Right lung (tissue), 10 donors: Measurements from ENCODE around the gene MED25. TPM values are rescaled to one million over a fixed set of nuclear protein-coding genes. Genes with fewer than 3 reads are reported as not detected.

Experiments
- DNase-seq, 2 donors: peaks; one replicate each; pipeline ENCODE4 v3.0.0-alpha.2; 2013
- long read RNA-seq, 8 donors: transcript quantifications; one replicate each; lab custom pipeline, GENCODE V29; 2026
- polyA plus RNA-seq, 5 donors: library from polyadenylated mRNA; unstranded; fragments of 120-200 nt; gene quantifications; one replicate each; pipeline versions ENCODE4 v1.2.1 to v1.2.3, GENCODE V29; 2013; ENCODE audit warnings: inconsistent platforms in 1 of 5, low replicate concordance in 1 of 5; ENCODE audit not compliant: insufficient read length in 5 of 5, insufficient read depth in 1 of 5

Gene MED25
- 10 to 100 TPM; 45.4 to 63.8 (median 54.8) TPM for polyA plus RNA-seq
- long read RNA-seq, donor 1, partial matches to known transcripts: 40 of 41 reads
- long read RNA-seq, donor 1, other reads (novel, unspliced or antisense): 0 of 41 reads
- long read RNA-seq, donor 2, partial matches to known transcripts: 0 of 3 reads
- long read RNA-seq, donor 2, other reads (novel, unspliced or antisense): 0 of 3 reads
- long read RNA-seq, donor 3, partial matches to known transcripts: 10 of 13 reads
- long read RNA-seq, donor 3, other reads (novel, unspliced or antisense): 0 of 13 reads
- long read RNA-seq, donor 4, partial matches to known transcripts: 12 of 12 reads
- long read RNA-seq, donor 4, other reads (novel, unspliced or antisense): 0 of 12 reads
- long read RNA-seq, donor 5, partial matches to known transcripts: 12 of 15 reads
- long read RNA-seq, donor 5, other reads (novel, unspliced or antisense): 0 of 15 reads
- long read RNA-seq, donor 6, partial matches to known transcripts: 0 of 3 reads
- long read RNA-seq, donor 6, other reads (novel, unspliced or antisense): 0 of 3 reads
- long read RNA-seq, donor 7, partial matches to known transcripts: 0 of 2 reads
- long read RNA-seq, donor 7, other reads (novel, unspliced or antisense): 0 of 2 reads
- long read RNA-seq, donor 8: 0 reads

DNA sequence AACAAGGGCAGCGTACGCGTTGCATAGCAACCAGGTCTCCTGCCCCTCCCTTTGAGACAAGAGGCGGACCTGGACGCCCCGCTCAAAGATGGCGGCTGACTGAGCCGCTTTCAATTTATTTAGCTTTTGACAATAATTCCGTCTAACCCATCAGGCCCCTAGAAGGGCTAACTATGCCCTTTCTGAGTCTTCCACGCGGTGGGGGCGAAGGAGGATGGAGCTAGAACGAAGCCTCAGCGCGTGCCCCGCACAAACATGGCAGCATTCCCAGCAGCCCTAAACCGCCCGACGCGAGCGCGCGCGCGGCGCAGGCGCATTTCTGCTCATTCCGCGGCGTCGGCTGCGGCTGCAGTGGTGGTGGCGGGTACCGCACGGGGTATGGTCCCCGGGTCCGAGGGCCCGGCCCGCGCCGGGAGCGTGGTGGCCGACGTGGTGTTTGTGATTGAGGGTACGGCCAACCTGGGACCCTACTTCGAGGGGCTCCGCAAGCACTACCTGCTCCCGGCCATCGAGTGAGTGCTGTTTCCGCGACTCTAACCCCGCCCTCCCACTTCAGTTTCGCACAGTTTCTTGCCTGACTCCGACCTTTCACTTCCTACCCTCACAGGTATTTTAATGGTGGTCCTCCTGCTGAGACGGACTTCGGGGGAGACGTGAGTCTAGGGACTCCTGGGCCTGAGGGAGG is at the start of gene MED25:
Gene MED25, plus strand, starts transcription at position 326 of the 685 bp plus-strand sequence. Its CDS starts 53 bp downstream, at position 379.
- peak; percentile 95 to 96 for DNase-seq

DNA sequence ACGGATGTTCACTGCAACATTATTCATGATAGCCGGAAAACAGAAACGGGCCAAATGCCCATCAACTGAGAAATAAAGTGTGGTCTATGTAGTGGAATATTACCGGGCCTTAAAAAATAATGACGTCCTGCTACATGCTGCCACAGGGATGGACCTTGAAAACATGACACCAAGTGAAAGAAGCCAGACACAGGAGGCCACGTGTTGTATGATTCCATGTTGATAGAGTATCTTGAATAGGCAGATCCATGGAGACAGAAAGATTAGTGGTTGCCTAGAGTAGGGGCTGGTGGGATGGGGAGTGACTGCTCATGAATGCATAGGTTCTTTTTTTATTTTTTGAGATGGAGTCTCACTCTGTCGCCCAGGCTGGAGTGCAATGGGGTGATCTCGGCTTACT is 47.6 kb upstream of the MED25 start:
- DNase-seq: no peak

DNA sequence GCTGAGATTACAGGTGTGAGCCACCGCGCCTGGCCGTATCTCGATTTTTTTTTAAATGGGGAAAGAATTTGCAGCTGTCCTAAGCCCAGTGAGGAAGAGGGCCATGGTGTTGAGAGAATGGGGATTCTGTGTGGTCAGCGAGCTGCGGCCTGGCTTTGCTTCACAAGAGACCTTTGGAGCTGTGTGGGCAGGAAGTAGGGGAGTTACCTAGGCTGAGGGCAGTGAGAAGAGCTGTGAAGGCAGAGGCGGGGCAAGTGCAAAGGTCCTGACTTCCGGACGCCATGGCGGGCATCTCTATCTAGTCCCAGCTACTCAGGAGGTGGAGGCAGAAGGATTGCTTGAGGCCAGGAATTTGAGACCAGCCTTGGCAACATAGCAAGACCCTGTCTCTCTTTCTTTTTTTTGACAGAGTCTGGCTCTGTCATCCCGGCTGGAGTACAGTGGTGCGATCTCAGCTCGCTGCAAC is 46.4 kb upstream of the MED25 start:
- DNase-seq: no peak

DNA sequence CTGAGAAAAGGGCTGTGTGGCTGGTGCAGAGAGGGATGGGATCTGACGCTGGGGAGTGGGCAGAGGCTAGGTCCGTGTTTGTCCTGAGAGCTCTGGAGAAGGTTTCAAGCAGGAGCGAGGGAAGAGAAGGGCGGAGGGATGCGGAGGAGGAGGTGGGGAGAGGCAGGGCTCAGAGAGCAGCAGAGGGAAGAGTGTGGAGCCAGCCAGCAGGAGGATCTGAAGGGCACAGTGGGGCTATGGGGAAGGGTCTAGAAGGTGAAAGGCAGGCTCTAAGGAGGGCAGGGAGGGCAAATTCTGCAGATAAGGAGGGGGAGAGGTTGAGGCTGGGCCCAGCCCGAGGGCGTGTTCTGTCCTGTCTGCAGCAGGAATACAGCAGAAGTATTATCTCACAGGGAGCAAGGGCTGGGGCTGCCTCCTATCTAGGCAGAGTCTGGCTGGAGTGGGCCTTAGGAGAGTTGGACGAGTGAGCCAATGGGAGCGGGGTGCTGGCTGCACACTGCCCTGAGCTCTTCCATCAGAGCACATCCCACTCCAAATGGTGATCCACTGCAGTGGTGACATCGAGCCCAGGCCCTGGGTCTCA is 45.1 kb upstream of the MED25 start:
- DNase-seq: no peak

DNA sequence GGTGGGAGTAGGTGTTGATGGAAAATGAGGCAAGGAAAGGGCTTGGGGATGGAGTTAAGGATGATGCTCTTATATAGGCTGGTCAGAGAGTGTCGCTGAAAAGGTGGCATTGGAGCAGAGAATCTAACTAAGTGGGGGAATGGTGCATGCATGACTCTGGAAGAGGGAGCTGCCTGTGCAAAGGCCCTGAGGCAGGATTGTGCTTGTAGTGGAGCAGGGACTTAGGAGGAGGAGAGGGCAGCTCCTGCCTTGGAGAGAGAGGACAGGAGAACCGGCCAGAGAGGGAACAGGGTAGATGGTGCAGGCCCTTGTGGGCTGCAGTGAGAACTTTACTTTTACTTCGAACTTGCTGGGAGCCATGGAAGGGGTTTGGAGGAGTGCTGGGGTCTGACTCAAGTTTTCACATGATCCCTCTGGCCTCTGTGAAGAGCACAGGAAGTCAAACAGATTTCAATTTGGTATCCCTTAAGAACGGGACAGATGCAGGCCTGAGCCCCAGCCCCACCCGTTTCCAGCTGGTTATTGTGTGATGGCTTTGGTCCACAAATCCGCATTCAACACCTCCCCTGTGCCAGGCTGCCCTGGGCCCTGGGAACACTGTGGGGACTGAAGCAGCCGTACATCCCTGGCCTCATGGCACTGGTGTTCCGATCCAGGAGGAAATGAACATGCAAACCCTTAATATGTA is 44.3 kb upstream of the MED25 start:
- DNase-seq: no peak

DNA sequence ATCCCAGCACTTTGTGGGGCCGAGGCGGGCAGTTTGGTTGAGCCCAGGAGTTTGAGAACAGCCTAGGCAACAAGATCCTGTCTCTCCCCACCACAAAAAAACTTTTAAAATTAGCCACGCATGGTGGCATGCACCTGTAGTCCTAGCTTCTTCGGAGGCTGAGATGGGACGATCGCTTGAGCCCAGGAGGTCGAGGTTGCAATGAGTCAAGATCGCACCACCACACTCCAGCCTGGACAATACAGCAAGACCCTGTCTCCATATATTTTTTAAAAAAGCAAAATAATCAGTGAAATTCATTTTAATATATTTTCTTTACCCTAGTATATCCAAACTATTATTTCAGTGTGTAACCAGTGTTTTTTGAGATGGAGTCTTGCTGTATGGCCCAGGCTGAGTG is 43.1 kb upstream of the MED25 start:
- DNase-seq: no peak

DNA sequence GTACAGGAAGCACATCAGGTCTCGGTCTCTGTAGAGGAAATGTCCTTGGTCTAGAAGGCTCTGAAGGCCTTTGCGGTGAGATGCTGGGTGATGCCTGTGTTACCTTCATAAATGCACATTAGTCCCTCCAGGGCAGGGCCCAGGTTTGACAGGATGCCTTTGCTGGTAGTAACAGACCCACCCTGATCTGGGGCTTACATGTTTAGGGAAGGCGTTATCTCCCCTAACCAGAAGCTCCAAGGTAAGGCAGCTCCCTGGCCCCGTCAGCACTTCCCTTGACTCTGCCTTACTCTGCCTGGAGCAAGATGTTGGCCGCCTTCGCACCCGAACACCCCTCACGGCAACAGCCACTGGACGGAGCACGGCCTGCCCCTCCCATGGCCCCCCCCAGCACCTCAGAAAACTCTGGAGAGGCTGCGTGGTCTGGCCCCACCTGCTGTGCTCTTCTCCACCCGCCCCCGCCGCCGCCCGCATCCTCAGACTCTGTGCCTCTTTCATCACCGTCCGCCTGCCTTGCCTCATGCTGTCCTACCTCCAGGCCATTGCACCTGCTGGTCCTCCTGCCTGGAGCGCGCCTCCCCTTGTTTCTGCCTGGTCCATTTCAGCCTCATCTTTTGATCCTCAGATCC is 42.2 kb upstream of the MED25 start:
- DNase-seq: no peak

DNA sequence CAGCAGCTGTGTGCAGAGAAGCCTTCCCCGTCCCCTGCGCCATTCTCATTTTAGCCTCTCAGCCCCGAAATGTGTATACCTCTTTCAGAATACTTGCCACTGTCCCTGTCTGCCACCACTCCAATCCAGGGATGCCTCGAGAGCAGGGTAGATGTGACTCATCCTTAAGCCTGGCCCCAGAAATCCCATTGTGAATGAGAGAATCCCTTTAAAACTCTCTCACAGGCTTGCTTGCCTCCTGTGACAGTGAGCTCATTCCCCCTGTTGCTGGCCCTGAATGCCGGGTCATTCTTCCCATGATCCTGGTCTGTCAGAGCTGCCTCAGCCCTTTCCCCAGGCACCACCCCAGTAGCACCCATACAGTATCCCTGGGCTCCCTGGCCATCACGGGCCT is 41.7 kb upstream of the MED25 start:
- no peak for DNase-seq

DNA sequence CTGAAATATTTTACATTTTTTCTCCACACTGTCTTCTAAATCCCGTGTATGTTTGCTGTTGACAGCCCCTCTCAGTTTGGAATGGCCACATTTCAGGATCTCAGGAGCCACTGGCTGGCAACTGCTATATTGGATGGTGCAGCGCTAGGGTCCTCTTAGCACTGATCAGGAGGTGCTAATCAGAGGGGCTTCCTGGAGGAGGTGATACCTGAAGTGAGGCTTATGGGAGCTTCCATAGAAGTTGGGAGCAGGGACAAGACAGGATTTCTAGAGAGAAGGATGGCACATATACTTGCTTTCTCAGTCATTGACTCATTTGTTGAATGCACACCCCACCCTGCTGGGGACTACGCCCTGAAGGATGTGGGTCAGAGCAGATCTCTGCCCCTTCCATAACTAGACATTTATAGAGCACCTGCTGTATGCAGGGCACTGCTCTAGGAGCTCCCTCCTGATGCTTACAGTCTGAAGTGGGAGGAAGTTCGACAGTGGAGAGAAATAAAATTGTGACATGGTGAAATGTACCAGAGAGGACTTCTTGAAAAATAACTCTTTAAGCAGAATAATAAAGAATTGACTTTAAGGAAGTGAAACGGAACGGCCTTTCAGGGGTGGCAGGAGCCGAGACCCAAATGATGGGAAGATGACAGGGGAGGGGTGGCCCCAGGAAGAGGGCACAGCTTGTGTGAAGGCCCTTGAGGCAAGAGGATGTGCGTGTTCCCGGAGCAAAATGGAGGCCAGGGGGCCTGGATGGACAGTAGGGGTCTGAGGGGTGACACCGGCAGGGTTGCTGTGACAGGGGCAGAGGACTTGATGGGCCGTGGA is 38.1 kb upstream of the MED25 start:
- DNase-seq: no peak

DNA sequence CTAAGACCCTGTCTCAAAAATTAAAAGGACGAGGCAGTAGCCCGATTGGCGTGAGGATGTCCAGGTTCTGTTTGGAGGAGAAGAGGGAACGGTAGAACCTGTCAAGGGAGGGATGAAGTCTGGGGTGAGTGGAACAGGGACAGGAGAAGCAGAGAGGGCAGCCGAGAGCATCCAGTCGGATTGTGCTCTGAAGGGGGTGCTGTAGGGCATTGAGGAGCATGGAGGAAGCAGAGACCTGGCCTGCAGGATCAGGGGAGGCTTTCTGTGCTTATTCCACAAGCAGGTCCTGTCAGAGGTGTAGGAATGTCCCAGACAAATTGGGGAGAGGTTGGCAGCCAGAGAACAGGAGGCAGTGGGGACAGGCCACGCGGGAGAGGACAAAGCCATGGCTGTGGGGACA is 37.2 kb upstream of the MED25 start:
- no peak for DNase-seq

DNA sequence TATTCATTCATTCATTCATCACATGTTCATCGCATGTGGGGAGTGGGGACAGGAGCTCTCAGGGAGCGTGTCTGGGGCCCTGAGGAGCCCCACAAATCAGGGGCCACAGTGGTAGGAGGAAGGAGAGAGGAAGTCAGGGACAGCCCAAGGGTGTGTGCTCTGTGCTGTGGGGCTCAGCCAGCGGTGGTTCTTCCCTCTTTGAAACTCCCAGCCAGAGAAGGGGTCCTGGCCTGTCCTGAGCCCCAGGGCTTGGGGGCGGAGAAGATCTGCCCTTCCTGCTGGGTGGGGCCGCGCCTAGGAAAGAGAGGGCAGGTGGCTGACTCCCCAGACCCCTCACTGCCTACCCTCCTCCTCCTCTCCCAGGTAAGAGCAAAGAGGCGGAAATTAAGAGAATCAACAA is 36.7 kb upstream of the MED25 start:
- no peak for DNase-seq

DNA sequence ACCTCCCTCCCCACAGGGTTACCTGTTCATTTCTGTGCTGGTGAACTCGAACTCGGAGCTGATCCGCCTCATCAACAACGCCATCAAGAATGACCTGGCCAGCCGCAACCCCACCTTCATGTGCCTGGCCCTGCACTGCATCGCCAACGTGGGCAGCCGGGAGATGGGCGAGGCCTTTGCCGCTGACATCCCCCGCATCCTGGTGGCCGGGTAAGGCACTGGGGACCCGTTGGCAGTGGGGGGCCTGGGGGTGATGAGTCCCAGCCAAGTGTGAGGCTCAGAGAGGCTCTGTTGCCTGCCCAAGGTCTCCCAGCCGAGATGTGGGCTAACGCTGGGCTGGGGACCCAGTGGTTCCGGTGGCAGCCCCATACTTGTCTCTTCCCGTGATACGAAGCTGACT is 35.6 kb upstream of the MED25 start:
- no peak for DNase-seq

DNA sequence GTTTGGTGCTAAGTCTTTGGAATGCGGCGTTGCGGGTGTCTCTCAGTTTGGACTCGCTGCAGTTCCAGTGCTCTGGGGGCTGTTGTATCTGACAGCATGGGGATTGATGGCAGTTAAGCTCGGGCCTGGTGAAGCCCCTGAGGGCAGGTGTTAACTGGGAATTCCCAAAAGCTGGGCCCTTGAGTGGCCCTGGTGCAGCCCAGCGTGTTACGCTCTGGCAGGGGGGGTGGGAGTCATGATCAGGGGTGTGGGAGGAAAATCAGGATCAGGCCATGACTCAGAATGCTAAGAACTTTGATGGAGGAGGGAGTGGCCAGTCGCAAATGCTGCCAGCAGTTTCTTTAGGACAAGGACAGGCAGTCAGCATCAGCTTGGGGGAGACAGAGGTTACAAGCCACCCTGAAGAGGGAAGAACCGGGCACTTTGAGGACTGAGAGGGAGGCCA is 31.7 kb upstream of the MED25 start:
- no peak for DNase-seq

DNA sequence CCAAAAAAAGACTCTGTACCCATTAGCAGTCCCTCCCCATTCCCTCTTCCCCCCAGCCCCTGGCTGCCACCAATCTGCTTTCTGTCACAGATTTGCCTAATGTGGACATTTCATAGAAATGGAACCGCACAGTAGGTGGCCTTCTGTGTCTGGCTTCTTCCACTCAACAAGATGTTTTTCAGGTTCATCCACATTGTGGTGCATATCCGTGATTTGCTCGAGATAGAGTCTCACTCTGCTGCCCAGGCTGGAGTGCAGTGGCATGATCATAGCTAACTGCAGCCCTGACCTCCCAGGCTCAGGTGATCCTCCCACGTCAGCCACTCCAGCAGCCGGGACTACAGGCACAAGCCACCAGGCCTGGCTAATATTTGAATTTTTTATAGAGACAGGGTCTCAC is 30.3 kb upstream of the MED25 start:
- DNase-seq: no peak

DNA sequence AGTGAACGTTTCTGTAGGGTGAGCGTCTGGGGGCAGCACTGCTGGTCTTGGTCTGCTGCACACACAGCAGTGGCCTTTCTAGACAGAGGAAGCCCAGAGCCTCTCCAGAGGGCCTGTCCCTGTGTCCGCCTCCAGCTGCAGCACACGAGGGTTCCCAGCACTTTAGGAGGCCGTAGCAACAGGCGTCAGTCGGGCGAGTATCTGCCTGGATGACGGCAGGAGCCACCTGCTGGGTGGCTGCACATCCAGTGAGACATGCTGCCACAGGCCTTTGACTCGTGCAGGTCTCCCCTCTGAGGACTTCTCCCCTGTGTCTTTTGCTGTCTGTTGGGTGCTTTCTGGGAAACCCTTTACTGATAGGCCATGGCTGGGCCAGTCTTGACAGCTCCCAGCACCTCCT is 29.2 kb upstream of the MED25 start:
- no peak for DNase-seq

DNA sequence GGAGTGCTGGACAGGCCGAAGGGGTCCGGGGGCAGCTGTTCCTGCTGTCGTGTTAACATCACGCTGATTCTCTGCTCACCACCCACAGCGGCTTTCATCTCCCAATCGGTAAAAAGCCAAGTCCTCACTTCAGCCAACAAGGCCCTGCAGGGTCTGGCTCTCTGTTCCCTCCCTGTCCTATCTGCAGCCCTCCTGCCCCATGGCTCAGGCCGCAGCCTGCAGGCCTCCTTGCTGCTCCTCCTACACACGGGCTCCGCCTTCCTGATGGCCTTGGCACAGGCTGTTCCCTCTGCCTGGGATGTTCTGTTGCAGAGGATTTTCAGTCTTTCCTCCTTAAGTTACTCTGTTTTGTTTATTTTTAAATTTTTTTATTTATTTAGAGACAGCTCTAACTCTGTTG is 27.2 kb upstream of the MED25 start:
- DNase-seq: no peak

DNA sequence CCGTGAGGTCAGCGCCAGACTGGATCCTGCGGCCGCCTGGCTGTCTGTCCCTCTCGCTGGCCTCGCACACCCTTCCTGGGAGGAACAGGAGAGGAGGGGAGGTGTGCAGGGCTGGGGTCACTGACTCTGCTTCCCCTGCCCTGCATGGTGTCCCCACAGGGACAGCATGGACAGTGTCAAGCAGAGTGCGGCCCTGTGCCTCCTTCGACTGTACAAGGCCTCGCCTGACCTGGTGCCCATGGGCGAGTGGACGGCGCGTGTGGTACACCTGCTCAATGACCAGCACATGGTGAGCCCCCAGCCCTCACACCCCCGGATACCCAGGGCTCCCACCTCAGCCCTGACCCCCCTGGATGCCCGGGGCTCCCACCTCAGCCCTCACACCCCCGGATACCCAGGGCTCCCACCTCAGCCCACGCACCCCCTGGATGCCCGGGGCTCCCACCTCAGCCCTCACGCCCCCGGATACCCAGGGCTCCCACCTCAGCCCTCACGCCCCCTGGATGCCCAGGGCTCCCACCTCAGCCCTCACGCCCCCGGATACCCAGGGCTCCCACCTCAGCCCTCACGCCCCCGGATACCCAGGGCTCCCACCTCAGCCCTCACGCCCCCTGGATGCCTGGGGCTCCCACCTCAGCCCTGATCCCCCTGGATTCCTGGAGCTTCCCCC is 26.2 kb upstream of the MED25 start:
- no peak for DNase-seq

DNA sequence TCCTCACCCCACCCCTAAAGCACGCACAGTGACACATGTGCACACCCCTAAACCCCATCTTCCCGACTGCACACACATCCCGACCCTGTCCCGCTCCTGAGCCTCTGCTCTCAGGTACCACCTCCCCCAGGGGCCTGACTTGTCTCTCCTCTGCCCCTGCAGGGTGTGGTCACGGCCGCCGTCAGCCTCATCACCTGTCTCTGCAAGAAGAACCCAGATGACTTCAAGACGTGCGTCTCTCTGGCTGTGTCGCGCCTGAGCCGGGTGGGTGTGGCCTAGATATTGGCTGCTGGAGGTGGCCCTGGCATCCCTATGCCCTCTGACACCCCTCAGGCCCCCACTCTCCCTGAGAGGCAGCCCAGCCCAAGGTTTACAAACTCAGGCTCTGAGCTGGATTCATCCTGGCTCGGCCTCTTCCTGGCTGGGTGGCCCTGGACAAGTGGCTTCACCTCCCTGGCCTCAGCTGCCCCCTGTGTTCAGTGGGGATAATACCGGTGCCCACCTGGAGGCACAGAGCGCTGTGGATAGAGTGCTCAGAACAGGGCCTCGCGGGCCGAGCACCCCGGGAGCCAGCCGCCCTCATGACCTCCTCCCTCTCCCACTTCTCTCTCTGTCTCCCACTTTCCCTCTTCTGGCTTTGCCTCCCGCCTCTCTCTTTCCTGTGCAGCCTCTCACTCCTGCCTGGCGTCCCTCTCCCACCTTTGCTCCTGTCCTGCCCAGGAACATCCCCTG is 25.1 kb upstream of the MED25 start:
- DNase-seq: no peak

DNA sequence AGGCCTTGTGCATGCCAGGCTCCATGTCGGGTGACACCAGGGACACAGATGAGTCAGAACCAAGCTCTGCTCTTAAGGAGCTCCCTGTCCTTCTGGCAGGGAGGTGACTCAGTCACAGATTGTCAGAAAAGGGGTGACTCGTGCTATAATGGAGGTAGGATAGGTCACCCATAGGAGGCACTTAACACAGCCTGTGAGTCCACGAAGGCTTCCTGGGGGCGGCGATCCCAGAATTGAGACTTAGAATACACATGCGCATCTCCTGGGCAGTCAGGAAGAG is 24.6 kb upstream of the MED25 start:
- no peak for DNase-seq
